HEK293 (cell line): ENCODE results near the gene IQGAP3.
A peak's percentile ranks its signal among the peaks of the same experiment; 100 is the strongest.

Source experiments
- EGR2 ChIP-seq: fragments of 450-650 bp; formaldehyde crosslinking; IDR thresholded peaks from 2 replicates; pipeline ENCODE4 v1.5.1; 2016; ENCODE audit warnings: low read depth, missing biosample characterization, missing genetic modification characterization
- MEIS1 ChIP-seq: sonication (generic); formaldehyde crosslinking; IDR thresholded peaks from 2 replicates; pipeline ENCODE4 v1.8.1; 2022; ENCODE audit warnings: missing genetic modification reagents, mild to moderate bottlenecking, borderline replicate concordance
- MZF1 ChIP-seq: fragments of 450-650 bp; formaldehyde crosslinking; IDR thresholded peaks from 2 replicates; pipeline ENCODE4 v1.5.1; 2017; ENCODE audit warnings: missing biosample characterization, missing genetic modification characterization, borderline replicate concordance
- OSR2 ChIP-seq: fragments of 450-650 bp; formaldehyde crosslinking; IDR thresholded peaks from 2 replicates; pipeline ENCODE4 v1.5.1; 2016; ENCODE audit warnings: missing biosample characterization, missing genetic modification characterization
- OVOL3 ChIP-seq: fragments of 450-650 bp; formaldehyde crosslinking; IDR thresholded peaks from 2 replicates; pipeline ENCODE4 v1.5.1; 2016; ENCODE audit warnings: missing biosample characterization, missing genetic modification characterization
- PRDM1 ChIP-seq: fragments of 450-650 bp; formaldehyde crosslinking; IDR thresholded peaks from 2 replicates; pipeline ENCODE4; 2016; ENCODE audit warnings: missing biosample characterization, missing genetic modification characterization
- PRDM10 ChIP-seq: fragments of 450-650 bp; formaldehyde crosslinking; IDR thresholded peaks from 2 replicates; pipeline ENCODE4 v1.5.1; 2016; ENCODE audit warnings: missing biosample characterization, missing genetic modification characterization
- SP2 ChIP-seq: fragments of 450-650 bp; formaldehyde crosslinking; IDR thresholded peaks from 2 replicates; pipeline ENCODE4 v1.5.1; 2016; ENCODE audit warnings: missing biosample characterization, missing genetic modification characterization
- SP3 ChIP-seq: fragments of 450-650 bp; formaldehyde crosslinking; IDR thresholded peaks from 2 replicates; pipeline ENCODE4 v1.5.1; 2016; ENCODE audit warnings: missing biosample characterization, missing genetic modification characterization
- SP7 ChIP-seq: fragments of 450-650 bp; formaldehyde crosslinking; IDR thresholded peaks from 2 replicates; pipeline ENCODE4 v1.5.1; 2016; ENCODE audit warnings: missing biosample characterization, missing genetic modification characterization
- TRIM28 ChIP-seq: IDR thresholded peaks from 2 replicates; pipeline ENCODE4 v1.6.1; 2011; ENCODE audit warnings: low read length, control low read depth, borderline replicate concordance
- YY1 ChIP-seq: fragments of 450-650 bp; formaldehyde crosslinking; IDR thresholded peaks from 2 replicates; pipeline ENCODE4 v1.5.1; 2018; ENCODE audit warnings: missing biosample characterization, missing genetic modification characterization
- ZBTB17 ChIP-seq: fragments of 450-650 bp; formaldehyde crosslinking; IDR thresholded peaks from 2 replicates; pipeline ENCODE4 v1.5.1; 2016; ENCODE audit warnings: missing biosample characterization, missing genetic modification characterization
- ZBTB26 ChIP-seq: fragments of 450-650 bp; formaldehyde crosslinking; optimal IDR thresholded peaks from 2 replicates; pipeline ENCODE3; 2016; ENCODE audit warnings: missing biosample characterization, mild to moderate bottlenecking, missing genetic modification characterization
- ZEB2 ChIP-seq: fragments of 450-650 bp; formaldehyde crosslinking; IDR thresholded peaks from 2 replicates; pipeline ENCODE4 v1.5.1; 2016; ENCODE audit warnings: missing biosample characterization, missing genetic modification characterization
- ZFHX2 ChIP-seq: fragments of 450-650 bp; formaldehyde crosslinking; conservative IDR thresholded peaks from 2 replicates; pipeline ENCODE4 v1.5.1; 2016; ENCODE audit warnings: missing biosample characterization, missing genetic modification characterization
- ZIC2 ChIP-seq: fragments of 450-650 bp; formaldehyde crosslinking; IDR thresholded peaks from 2 replicates; pipeline ENCODE4 v1.5.1; 2016; ENCODE audit warnings: missing biosample characterization, missing genetic modification characterization
- ZNF16 ChIP-seq: fragments of 450-650 bp; formaldehyde crosslinking; IDR thresholded peaks from 2 replicates; pipeline ENCODE4 v1.5.1; 2016; ENCODE audit warnings: low read depth, missing biosample characterization, missing genetic modification characterization
- ZNF366 ChIP-seq: fragments of 450-650 bp; formaldehyde crosslinking; conservative IDR thresholded peaks from 2 replicates; pipeline ENCODE4 v1.5.1; 2016; ENCODE audit warnings: missing biosample characterization, missing genetic modification characterization
- ZNF501 ChIP-seq: fragments of 450-650 bp; formaldehyde crosslinking; IDR thresholded peaks from 2 replicates; pipeline ENCODE4 v1.5.1; 2016; ENCODE audit warnings: missing biosample characterization, missing genetic modification characterization
- ZNF623 ChIP-seq: fragments of 450-650 bp; formaldehyde crosslinking; IDR thresholded peaks from 2 replicates; pipeline ENCODE4 v1.5.1; 2016; ENCODE audit warnings: missing biosample characterization, missing genetic modification characterization
- ZNF639 ChIP-seq: fragments of 450-650 bp; formaldehyde crosslinking; IDR thresholded peaks from 2 replicates; pipeline ENCODE4 v1.5.1; 2016; ENCODE audit warnings: missing biosample characterization, missing genetic modification characterization
- ZSCAN16 ChIP-seq: fragments of 450-650 bp; formaldehyde crosslinking; IDR thresholded peaks from 2 replicates; pipeline ENCODE4 v1.5.1; 2016; ENCODE audit warnings: missing biosample characterization, missing genetic modification characterization
- TF ChIP-seq, protein P1 (sequence below): fragments of 450-650 bp; formaldehyde crosslinking; IDR thresholded peaks from 2 replicates; pipeline ENCODE4; 2016; ENCODE audit warnings: missing biosample characterization, missing genetic modification characterization
- TF ChIP-seq, protein P2 (sequence below): fragments of 450-650 bp; formaldehyde crosslinking; IDR thresholded peaks from 2 replicates; pipeline ENCODE4 v1.5.1; 2016; ENCODE audit warnings: missing biosample characterization, missing genetic modification characterization
- TF ChIP-seq, protein P3 (sequence below): fragments of 450-650 bp; formaldehyde crosslinking; IDR thresholded peaks from 2 replicates; pipeline ENCODE4 v1.5.1; 2017; ENCODE audit warnings: missing biosample characterization, missing genetic modification characterization
- TF ChIP-seq, protein P4 (sequence below): fragments of 450-650 bp; formaldehyde crosslinking; IDR thresholded peaks from 2 replicates; pipeline ENCODE4 v1.5.1; 2016; ENCODE audit warnings: missing biosample characterization, missing genetic modification characterization

The IQGAP3 gene

DNA sequence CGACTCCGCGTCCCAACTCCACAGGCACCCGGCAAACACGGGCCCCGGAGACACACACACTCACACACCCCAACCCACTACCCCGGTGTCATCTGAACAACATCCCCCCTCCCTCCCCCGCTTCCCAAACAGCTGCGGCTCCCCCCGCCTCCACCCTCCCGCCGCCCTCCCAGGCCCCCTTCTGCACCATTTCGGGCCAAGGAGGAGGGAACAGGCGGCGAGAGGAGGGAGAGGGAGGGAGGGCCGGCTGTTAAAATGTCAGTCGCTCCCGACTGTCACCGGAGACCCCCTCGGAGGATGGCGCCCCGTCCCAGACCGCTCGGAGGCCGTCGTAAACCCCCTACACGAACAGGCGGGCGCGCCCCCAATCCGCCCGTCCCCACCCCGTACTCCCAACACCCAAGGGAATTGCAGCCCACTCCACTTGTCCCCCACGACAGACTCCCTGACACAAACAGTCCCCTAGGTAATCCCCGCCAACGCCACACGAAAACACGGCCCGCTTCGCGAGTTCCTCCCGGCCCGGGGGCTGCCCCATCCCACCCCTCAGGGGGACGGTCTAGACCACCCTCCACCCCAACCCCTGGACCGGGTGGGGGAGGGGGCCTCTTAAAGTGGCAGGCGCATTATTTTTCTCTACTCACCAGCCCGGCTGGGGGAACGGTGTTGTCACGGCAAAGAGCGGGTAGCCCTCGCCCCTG lies 72.4 kb downstream of the IQGAP3 start (continued):
- TF ChIP-seq SP3 (tag by site-specific recombination) = peak; percentile 86
- TF ChIP-seq TRIM28 = no peak
- TF ChIP-seq ZFHX2 (tag by site-specific recombination) = peak; percentile 97
- TF ChIP-seq SP2 (tag by site-specific recombination) = peak; percentile 83
- TF ChIP-seq, protein P1, sequence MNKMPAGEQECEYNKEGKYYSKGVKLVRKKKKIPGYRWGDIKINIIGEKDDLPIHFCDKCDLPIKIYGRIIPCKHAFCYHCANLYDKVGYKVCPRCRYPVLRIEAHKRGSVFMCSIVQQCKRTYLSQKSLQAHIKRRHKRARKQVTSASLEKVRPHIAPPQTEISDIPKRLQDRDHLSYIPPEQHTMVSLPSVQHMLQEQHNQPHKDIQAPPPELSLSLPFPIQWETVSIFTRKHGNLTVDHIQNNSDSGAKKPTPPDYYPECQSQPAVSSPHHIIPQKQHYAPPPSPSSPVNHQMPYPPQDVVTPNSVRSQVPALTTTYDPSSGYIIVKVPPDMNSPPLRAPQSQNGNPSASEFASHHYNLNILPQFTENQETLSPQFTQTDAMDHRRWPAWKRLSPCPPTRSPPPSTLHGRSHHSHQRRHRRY (tag by site-specific recombination) = no peak
- TF ChIP-seq ZNF366 = no peak
- TF ChIP-seq OVOL3 (tag by site-specific recombination) = no peak
- TF ChIP-seq ZNF16 (tag by site-specific recombination) = no peak
- TF ChIP-seq PRDM10 = peak; percentile 45; the same call in 1 of the 2 replicates
- no peak for TF ChIP-seq MEIS1 (CRISPR knock-in tag)
- TF ChIP-seq ZBTB26 (tag by site-specific recombination) = peak; percentile 49
- TF ChIP-seq MZF1 = peak; percentile 22; the same call in 1 of the 2 replicates
- TF ChIP-seq PRDM1 = no peak
- 0 out of 2 replicates have a peak, but pooled peaks have one; percentile 8 for TF ChIP-seq YY1 (tag by site-specific recombination)
- peak; percentile 78 for TF ChIP-seq ZEB2
- TF ChIP-seq OSR2 (tag by site-specific recombination) = no peak
- peak; percentile 96 for TF ChIP-seq EGR2 (tag by site-specific recombination)
- TF ChIP-seq, protein P2, sequence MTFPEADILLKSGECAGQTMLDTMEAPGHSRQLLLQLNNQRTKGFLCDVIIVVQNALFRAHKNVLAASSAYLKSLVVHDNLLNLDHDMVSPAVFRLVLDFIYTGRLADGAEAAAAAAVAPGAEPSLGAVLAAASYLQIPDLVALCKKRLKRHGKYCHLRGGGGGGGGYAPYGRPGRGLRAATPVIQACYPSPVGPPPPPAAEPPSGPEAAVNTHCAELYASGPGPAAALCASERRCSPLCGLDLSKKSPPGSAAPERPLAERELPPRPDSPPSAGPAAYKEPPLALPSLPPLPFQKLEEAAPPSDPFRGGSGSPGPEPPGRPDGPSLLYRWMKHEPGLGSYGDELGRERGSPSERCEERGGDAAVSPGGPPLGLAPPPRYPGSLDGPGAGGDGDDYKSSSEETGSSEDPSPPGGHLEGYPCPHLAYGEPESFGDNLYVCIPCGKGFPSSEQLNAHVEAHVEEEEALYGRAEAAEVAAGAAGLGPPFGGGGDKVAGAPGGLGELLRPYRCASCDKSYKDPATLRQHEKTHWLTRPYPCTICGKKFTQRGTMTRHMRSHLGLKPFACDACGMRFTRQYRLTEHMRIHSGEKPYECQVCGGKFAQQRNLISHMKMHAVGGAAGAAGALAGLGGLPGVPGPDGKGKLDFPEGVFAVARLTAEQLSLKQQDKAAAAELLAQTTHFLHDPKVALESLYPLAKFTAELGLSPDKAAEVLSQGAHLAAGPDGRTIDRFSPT (tag by site-specific recombination) = 0 out of 2 replicates have a peak, but pooled peaks have one; percentile 17
- TF ChIP-seq ZNF623 (tag by site-specific recombination) = no peak
- TF ChIP-seq, protein P3, sequence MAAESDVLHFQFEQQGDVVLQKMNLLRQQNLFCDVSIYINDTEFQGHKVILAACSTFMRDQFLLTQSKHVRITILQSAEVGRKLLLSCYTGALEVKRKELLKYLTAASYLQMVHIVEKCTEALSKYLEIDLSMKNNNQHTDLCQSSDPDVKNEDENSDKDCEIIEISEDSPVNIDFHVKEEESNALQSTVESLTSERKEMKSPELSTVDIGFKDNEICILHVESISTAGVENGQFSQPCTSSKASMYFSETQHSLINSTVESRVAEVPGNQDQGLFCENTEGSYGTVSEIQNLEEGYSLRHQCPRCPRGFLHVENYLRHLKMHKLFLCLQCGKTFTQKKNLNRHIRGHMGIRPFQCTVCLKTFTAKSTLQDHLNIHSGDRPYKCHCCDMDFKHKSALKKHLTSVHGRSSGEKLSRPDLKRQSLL (tag by site-specific recombination) = no peak
- peak; percentile 50; the same call in 1 of the 2 replicates for TF ChIP-seq ZNF639 (tag by site-specific recombination)
- TF ChIP-seq ZIC2 (tag by site-specific recombination) = no peak
- TF ChIP-seq ZBTB17 (tag by site-specific recombination) = no peak; the same call in 1 of the 2 replicates
- TF ChIP-seq, protein P4, sequence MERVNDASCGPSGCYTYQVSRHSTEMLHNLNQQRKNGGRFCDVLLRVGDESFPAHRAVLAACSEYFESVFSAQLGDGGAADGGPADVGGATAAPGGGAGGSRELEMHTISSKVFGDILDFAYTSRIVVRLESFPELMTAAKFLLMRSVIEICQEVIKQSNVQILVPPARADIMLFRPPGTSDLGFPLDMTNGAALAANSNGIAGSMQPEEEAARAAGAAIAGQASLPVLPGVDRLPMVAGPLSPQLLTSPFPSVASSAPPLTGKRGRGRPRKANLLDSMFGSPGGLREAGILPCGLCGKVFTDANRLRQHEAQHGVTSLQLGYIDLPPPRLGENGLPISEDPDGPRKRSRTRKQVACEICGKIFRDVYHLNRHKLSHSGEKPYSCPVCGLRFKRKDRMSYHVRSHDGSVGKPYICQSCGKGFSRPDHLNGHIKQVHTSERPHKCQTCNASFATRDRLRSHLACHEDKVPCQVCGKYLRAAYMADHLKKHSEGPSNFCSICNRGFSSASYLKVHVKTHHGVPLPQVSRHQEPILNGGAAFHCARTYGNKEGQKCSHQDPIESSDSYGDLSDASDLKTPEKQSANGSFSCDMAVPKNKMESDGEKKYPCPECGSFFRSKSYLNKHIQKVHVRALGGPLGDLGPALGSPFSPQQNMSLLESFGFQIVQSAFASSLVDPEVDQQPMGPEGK (tag by site-specific recombination) = peak; percentile 94
- TF ChIP-seq ZSCAN16 (tag by site-specific recombination) = no peak
- peak; percentile 31; the same call in 1 of the 2 replicates for TF ChIP-seq ZNF501 (tag by site-specific recombination)
- TF ChIP-seq SP7 (tag by site-specific recombination) = peak; percentile 41; the same call in 1 of the 2 replicates
